Amniotic stem cell (primary cell): ENCODE data around the gene DHX36.

Source experiments
- DNase-seq: peaks from one replicate; lab custom pipeline; 2025; lab: John Stamatoyannopoulos, UW

DHX36 gene

GRCh38 chr3:154323891-154324738, at the start of gene DHX36:
DHX36 (minus strand) TSS chr3:154324487; CDS start chr3:154324416, 71 bp downstream.
- DNase-seq = peak; percentile 90

- no peak for DNase-seq
Measured at GRCh38 chr3:154367221-154367620, 42.9 kb upstream of the DHX36 start.

- DNase-seq = no peak
Measured at GRCh38 chr3:154364849-154365248, 40.6 kb upstream of the DHX36 start.

GRCh38 chr3:154361099-154361498, 36.8 kb upstream of the DHX36 start:
- no peak for DNase-seq

- DNase-seq = no peak
Measured at GRCh38 chr3:154356009-154356408, 31.7 kb upstream of the DHX36 start.

GRCh38 chr3:154349223-154349622, 24.9 kb upstream of the DHX36 start:
- no peak for DNase-seq

- no peak for DNase-seq
Measured at GRCh38 chr3:154345422-154346122, 21.3 kb upstream of the DHX36 start.

- DNase-seq = no peak
Measured at GRCh38 chr3:154338570-154338969, 14.3 kb upstream of the DHX36 start.

GRCh38 chr3:154338008-154338407, 13.7 kb upstream of the DHX36 start:
- no peak for DNase-seq

- DNase-seq = peak; percentile 7
Measured at GRCh38 chr3:154334973-154335420, 10.7 kb upstream of the DHX36 start.

- DNase-seq = no peak
Measured at GRCh38 chr3:154327871-154328270, 3.6 kb upstream of the DHX36 start.

GRCh38 chr3:154324919-154325318, 632 bp upstream of the DHX36 start:
- no peak for DNase-seq

GRCh38 chr3:154316974-154317767, 7.1 kb downstream of the DHX36 start:
- no peak for DNase-seq

GRCh38 chr3:154314152-154314551, 10.1 kb downstream of the DHX36 start:
- DNase-seq = no peak

GRCh38 chr3:154310840-154311239, 13.4 kb downstream of the DHX36 start:
- DNase-seq = no peak

- no peak for DNase-seq
Measured at GRCh38 chr3:154307363-154307762, 16.9 kb downstream of the DHX36 start.

- no peak for DNase-seq
Measured at GRCh38 chr3:154304936-154305335, 19.4 kb downstream of the DHX36 start.

- no peak for DNase-seq
Measured at GRCh38 chr3:154304116-154304786, 20.0 kb downstream of the DHX36 start.

GRCh38 chr3:154301561-154301960, 22.7 kb downstream of the DHX36 start:
- DNase-seq = no peak

GRCh38 chr3:154294016-154294415, 30.3 kb downstream of the DHX36 start:
- DNase-seq = no peak

- DNase-seq = no peak
Measured at GRCh38 chr3:154290187-154290586, 34.1 kb downstream of the DHX36 start.

GRCh38 chr3:154285221-154285620, 39.1 kb downstream of the DHX36 start:
- DNase-seq = no peak
